Rectal smooth muscle tissue (tissue), 1 donor: ENCODE data around the gene ZFR2.
"Not testable (repeated sequence)": the region's sequence is repeated elsewhere in the genome, so short reads cannot be mapped to it uniquely, and the experiment has no call there.

ENCODE experiments used
- H3K27ac ChIP-seq: one replicate; pipeline ENCODE4 v1.7.0; 2013; ENCODE audit warnings: low read depth, low read length, inconsistent platforms
- H3K27me3 ChIP-seq: one replicate; pipeline ENCODE4 v1.7.0; 2013; ENCODE audit warnings: low read length; ENCODE audit not compliant: control insufficient read depth, insufficient read depth
- H3K36me3 ChIP-seq: one replicate; pipeline ENCODE4 v1.7.0; 2013; ENCODE audit warnings: low read length; ENCODE audit not compliant: control insufficient read depth, insufficient read depth
- H3K4me1 ChIP-seq: one replicate; pipeline ENCODE4 v1.7.0; 2013; ENCODE audit warnings: low read length; ENCODE audit not compliant: control insufficient read depth, insufficient read depth
- H3K4me3 ChIP-seq: one replicate; pipeline ENCODE4 v1.7.0; 2013; ENCODE audit warnings: low read length
- H3K9ac ChIP-seq: one replicate; pipeline ENCODE4 v1.7.0; 2013; ENCODE audit warnings: low read length

The ZFR2 gene

DNA sequence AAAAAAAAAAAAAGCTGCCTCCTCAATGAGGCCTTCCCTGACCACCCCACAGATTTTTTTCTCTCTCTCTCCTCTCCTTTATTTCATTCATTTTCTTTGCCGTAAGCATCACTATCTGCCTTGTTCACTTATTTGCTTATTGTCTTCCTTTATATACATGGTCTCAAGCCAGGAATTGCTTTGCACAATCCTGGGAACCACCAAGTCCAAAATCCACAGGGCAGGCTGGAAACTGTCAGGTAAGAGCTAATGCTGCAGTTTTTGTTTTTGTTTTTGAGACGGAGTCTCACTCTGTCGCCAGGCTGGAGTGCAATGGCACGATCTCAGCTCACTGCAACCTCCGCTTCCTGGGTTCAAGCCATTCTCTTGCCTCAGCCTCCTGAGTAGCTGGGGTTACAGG, 26.1 kb upstream of the ZFR2 start:
- not testable (repeated sequence) for H3K4me1 ChIP-seq, H3K27ac ChIP-seq, H3K36me3 ChIP-seq, H3K4me3 ChIP-seq, H3K27me3 ChIP-seq, H3K9ac ChIP-seq

DNA sequence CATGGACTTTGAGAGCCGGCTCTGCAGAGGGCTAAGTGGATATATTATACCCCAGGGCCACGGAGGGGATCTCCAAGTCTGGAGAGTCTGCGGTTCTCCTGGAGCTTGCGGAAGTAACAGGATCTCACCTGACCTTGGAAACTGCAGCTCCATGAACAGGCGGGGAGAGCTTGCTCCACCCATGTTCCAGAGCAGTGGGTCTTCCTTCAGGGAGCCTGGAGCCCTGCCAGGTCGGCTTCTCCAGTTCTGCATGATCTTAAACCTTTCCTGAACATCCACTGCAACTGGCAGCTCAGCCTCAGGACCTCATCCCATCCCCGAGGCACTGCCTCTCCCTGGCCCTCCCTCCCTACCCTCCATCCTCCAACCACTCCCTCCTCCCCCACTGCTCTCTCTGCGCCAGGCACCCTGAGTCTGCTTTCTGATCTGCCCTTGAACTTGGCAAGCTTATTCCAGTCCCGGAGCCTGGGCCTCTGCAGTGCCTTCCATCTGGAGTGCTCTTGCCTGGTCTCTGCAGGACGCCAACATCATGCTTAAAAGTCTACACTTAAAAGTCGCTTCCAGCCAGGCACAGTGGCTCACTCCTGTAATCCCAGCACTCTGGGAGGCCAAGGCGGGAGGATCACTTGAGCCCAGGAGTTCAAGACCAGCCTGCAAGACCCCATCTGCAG, 24.8 kb upstream of the ZFR2 start:
- Histone ChIP-seq H3K36me3 (no peaks in the 10 kb centered on the region), H3K27ac (no peak overlapping the region), H3K27me3 (no peaks in the 10 kb centered on the region), H3K4me3 (no peak overlapping the region), H3K9ac (no peak overlapping the region), H3K4me1 (no peaks in the 10 kb centered on the region)

DNA sequence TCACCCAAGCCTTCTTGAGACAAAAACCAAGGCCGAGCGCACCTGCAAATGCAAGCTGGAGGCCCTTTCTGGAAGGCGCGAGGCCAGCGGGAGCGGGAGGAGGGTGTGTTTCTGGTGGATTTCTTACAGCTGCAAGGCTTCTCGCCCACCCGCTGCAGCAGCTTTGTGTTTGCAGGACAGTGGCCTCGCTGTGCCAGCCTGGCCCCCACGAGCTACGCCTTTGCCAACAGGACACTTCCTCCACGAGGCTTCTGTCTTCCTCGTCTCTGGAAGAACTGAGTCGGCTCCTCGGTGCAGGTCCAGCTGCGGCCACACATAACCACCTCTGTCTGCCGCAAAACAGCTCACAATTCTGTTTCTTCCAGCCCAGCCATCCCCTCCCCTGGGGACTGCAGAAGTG, 21.8 kb upstream of the ZFR2 start:
- no peaks in the 10 kb centered on the region for H3K27me3 ChIP-seq
- H3K36me3 ChIP-seq, result no peaks in the 10 kb centered on the region
- no peak overlapping the region for H3K4me3 ChIP-seq
- H3K4me1 ChIP-seq, result no peaks in the 10 kb centered on the region
- no peak overlapping the region for H3K27ac ChIP-seq
- H3K9ac ChIP-seq, result no peak overlapping the region

DNA sequence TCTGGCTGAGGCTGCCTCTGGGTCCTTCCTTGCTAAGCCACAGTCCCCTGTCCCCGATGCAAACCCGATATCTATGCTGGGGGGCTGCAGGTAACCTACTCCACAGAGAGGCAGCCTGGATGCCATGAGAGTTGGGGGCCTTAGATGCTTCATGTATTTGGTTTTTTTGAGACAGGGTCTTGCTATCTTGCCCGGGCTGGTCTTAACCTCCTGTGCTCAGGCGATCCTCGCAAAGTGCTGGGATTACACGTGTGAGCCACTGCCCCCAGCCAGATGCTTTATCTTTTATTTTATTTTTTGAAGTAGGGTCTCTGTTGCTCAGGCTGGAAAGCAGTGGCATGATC, 13.2 kb upstream of the ZFR2 start:
- H3K27me3 ChIP-seq, result peaks cover 9% of the 10 kb centered on the region
- H3K4me1 ChIP-seq, result no peaks in the 10 kb centered on the region
- no peaks in the 10 kb centered on the region for H3K36me3 ChIP-seq
- H3K27ac ChIP-seq, result no peak overlapping the region
- no peak overlapping the region for H3K9ac ChIP-seq
- H3K4me3 ChIP-seq, result no peak overlapping the region

DNA sequence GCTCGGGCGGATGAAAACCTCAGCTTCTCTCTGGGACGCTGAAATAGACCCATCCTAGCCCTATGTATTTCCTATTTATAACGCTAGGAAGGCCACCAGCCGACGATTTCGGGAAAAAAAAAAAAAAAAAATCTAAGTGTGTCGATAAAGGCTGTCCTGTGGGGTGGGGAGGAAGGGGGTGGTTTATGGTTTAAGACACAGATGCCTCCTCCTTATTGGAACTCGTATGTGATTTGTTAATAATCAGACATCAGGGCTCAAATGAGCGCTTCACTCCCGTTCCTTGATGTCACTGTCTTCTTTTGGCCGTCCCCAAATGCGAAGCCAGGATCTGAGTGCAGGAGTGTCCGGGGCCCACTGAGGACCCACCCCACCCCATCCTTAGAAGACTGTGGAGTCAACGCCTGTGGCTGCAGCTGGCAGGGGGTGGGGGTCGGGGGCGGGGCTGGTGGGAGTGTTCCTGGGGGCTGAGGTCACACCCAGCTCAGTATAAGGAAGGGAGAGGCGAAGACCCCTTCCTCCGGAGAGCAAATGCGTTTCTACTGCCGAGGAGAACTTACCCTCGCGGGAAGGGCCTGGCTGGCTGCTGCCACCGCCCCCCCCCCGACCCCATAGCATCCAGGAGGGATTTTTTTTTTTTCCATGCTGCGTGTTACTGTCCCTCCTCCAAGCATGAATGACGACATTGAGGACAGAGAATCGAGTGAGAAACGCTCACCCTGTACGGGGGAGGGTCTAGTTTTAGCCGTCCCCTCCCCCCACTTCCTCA, 12.6 kb upstream of the ZFR2 start:
- Histone ChIP-seq H3K36me3 (no peaks in the 10 kb centered on the region), H3K27ac (no peak overlapping the region), H3K4me1 (no peaks in the 10 kb centered on the region), H3K27me3 (peaks cover 9% of the 10 kb centered on the region), H3K4me3 (no peak overlapping the region), H3K9ac (no peak overlapping the region)

DNA sequence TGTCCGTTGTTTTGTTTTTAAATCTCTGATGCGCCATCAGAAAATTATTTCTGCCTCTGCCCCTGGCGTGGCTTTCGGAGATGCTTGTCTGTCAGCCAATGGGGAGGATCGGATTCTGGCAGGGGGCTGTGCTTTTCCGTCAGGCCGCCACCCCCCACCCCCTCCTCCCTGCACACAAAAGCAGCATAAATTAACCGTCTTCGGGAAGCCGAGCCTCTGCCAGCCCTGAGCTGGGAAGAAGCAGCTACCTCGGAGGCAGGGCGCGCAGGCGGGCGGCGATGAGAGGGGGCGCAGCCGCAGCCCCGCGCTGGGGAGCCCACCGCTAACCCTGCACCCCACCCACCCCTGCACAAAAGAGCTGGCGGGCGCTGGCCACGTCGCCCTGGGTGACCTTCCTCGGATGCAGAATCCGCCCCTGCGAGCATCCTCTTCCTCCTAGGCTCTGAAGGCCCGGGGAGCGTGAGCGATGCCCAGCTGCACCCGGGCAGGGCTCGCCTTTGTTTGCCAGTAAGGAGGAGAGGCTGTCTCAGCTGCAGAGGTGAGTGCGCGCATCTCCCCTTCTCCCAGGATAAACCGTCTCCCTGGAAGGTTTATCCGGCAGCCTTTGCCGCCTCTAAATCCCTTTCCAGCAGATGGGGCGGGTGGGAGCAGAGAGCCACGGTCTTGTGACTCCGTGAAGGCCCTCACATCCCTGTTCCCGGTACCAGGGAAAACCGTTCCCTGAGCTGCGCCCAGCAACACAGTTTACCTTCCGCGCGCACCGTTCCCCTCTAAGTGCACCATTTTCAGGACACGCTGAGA, 11.8 kb upstream of the ZFR2 start, which contains the start of gene ATCAY:
ATCAY (plus strand) TSS at position 215 of the 801 bp plus-strand sequence. CDS start 5,083 bp downstream, outside the sequence.
- H3K9ac ChIP-seq, result no peak within 1 kb of the TSS
- no peak within 1 kb of the TSS for H3K27ac ChIP-seq
- peaks cover 9% of the 10 kb centered on the region for H3K27me3 ChIP-seq

DNA sequence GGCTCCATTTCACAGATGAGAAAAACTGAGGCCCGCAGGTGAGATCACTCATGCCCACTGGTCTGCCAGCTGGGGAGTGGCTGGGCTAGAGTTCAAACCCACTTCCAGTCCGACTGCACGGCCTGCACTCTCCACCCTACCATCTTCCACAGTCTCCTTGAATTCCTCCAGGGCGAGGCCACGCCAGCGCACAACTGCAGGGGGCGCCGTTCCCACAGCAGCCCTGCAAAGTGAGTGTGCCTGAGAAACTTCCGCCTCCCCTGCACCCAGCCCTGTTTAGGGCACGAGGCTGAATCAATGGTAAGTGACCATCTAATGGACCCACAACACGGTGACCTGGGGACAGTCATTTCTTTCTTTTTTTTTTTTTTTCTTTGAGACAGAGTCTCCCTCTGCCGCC, 10.8 kb upstream of the ZFR2 start:
- Histone ChIP-seq H3K27ac (no peak overlapping the region), H3K4me1 (no peaks in the 10 kb centered on the region), H3K4me3 (no peak overlapping the region), H3K27me3 (peaks cover 9% of the 10 kb centered on the region), H3K9ac (no peak overlapping the region), H3K36me3 (no peaks in the 10 kb centered on the region)

More for the DNA sequence above, 11.8 kb upstream of the ZFR2 start, which contains the start of gene ATCAY:
- H3K36me3 ChIP-seq, result no peaks in the 10 kb centered on the region
- H3K4me3 ChIP-seq, result no peak within 1 kb of the TSS
- H3K4me1 ChIP-seq, result no peaks in the 10 kb centered on the region

DNA sequence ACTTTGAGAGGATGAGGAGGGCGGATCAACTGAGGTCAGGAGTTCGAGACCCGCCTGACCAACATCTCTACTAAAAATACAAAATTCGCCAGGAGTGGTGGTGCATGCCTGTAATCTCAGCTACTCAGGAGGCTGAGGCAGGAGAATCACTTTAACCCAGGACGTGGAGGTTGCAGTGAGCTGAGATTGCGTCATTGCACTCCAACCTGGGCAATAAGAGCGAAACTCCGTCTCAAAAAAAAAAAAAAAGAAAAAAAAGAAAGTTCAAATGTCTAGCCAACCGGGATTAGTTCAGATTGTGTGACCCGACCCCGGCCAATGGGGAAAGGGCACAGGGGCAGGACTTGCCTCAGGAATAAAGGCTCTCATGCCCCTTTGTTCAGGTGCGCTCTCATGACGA, 5.9 kb upstream of the ZFR2 start:
- not testable (repeated sequence) for H3K4me3 ChIP-seq, H3K9ac ChIP-seq, H3K4me1 ChIP-seq, H3K27me3 ChIP-seq, H3K36me3 ChIP-seq, H3K27ac ChIP-seq

DNA sequence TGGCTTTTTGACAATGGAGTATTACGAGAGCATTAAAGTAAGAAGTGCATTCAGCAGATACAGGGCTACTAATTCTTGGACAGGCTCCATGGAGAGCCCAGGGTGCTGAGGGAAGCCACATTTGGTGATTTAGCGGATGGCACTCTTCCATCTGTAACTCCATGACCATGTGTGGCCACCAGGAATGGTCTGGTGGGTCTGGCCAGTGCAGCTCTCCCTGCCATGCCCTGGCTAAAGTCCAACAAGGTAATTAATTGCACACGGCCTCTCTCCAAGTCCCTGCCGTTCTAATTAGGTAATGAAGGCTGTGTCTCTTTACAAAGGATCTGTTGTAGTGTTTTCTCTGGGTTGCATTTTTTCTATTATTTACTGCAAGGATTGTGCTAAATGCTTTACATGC, 4.3 kb upstream of the ZFR2 start:
- Histone ChIP-seq H3K4me3 (no peak overlapping the region), H3K9ac (no peak overlapping the region), H3K27me3 (peaks cover 7% of the 10 kb centered on the region), H3K4me1 (no peaks in the 10 kb centered on the region), H3K27ac (no peak overlapping the region), H3K36me3 (no peaks in the 10 kb centered on the region)

DNA sequence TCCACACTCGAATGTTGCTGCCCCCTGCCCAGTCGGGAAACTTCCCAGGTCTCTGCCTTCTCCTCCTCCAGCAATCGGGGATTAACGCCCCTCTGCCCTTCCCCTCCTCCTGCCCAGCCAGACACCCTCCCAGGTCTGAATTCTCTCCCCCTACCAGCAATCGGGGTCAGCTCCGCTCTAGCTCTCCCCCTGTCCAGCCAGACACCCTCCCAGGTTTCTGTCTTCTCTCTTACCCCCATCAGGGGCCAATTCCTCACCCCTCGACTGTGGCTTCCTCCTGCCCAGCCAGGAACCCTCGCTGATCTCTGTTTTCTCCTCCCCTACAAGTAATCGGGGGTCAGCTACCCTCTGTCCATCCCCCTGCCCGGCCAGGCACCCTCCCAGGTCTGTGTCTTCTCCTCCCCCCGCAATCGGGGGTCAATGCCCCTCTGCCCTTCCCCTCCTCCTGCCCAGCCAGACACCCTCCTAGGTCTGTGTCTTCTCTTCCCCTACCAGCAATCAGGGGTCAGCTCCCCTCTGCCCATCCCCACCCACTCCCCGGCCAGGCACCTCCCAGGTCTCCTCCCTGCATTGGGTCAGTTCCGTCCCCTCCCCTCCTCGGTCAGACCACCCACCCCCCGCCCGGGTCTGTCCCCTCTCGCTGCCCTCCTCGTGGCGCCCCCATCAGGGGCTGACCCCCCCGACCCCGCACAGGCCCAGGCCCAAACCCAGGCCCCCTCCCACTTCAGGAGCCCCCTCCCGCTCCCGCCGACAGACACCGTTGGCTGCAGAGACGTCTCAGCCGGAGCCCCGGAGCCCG, 668 bp downstream of the ZFR2 start:
- Histone ChIP-seq H3K9ac (no peak overlapping the region), H3K4me3 (no peak overlapping the region), H3K27ac (no peak overlapping the region), H3K27me3 (peaks cover 17% of the 10 kb centered on the region), H3K4me1 (no peaks in the 10 kb centered on the region), H3K36me3 (no peaks in the 10 kb centered on the region)

DNA sequence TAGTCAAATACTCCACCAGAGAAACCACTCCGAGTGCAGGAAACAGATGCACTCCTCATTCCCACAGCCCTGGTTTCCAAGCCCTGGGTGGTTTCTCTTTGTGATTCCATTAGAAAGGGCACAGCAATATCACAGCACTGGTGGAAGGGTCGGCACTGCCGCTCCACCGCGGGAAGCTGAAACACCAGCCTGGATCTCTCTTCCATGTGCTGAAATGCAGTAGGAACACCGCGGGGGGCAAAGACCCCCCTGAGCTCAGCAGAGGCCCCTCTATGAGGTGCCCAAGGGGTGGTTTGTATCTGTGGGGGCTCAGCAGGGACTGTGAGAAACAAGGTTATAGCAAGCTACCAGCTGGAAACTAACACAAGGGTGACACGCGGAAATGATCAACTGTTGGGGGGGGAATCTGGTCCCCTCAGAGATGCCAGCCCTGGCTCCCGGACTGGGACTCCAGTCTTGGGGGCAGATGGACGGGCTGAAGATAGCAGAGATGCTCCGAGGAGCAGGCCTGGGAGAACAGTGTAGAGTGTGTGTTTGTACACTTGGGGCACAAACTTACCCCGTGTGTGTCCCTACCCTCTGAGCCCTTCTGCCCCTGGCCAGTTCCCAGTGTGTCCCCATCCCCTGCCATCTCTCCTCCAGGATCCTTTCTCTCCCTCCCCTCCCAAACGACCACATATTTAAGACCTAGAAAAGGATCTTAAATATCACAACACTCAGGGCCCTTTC, 1.8 kb downstream of the ZFR2 start:
- no peak overlapping the region for H3K9ac ChIP-seq
- no peaks in the 10 kb centered on the region for H3K36me3 ChIP-seq
- no peaks in the 10 kb centered on the region for H3K4me1 ChIP-seq
- no peak overlapping the region for H3K4me3 ChIP-seq
- H3K27me3 ChIP-seq, result peaks cover 17% of the 10 kb centered on the region
- no peak overlapping the region for H3K27ac ChIP-seq
